Measurements from ENCODE around the gene RPUSD3.

GRCh38 chr3:9825451-9826040 lies 18.3 kb downstream of the RPUSD3 start:
- TF ChIP-seq CTCF (IDR thresholded peaks at IDR 0.05 in 8 of 11, conservative IDR thresholded peaks at IDR 0.05 in 3 of 11), result no peak
- TF ChIP-seq POLR2A (IDR thresholded peaks at IDR 0.05), result no peak
- peak in 1 of 3 donors; percentile 45 for TF ChIP-seq POLR2AphosphoS5 (IDR thresholded peaks at IDR 0.05)

All from spleen (tissue), 7 donors.